Measurements from ENCODE around the gene BCAR3.

Gene BCAR3

DNA sequence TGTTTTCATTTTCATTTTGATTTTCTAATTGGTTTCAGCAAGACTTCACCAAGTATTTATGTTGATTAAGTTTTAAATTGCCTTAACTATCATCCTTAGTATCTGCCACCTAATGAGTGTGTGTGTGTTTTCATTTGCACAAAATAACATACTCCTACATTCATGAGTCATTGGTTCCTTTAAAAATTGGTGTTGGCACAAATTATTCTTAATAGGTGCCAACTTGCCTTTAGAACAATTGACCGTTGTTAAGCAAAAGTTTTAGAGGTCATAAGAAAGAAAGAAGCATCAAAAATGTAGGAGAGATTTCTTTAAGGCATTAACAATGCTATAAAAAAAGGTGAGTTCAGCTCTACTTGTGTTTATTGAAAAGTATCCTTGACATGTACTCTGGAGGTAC is 156.2 kb downstream of the BCAR3 start:
- H3K4me1 ChIP-seq (ENCODE audit: insufficient read depth, poor library complexity, severe bottlenecking) = no peaks in the 10 kb centered on the region
- ATAC-seq (ENCODE audit: low read depth) (no peak), DNase-seq (ENCODE audit: low spot score) (no peak)
- TF ChIP-seq, protein P1, sequence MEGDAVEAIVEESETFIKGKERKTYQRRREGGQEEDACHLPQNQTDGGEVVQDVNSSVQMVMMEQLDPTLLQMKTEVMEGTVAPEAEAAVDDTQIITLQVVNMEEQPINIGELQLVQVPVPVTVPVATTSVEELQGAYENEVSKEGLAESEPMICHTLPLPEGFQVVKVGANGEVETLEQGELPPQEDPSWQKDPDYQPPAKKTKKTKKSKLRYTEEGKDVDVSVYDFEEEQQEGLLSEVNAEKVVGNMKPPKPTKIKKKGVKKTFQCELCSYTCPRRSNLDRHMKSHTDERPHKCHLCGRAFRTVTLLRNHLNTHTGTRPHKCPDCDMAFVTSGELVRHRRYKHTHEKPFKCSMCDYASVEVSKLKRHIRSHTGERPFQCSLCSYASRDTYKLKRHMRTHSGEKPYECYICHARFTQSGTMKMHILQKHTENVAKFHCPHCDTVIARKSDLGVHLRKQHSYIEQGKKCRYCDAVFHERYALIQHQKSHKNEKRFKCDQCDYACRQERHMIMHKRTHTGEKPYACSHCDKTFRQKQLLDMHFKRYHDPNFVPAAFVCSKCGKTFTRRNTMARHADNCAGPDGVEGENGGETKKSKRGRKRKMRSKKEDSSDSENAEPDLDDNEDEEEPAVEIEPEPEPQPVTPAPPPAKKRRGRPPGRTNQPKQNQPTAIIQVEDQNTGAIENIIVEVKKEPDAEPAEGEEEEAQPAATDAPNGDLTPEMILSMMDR (IDR thresholded peaks at IDR 0.05; ENCODE audit: poor library complexity, severe bottlenecking) = no peak
- no peaks in the 10 kb centered on the region for H3K9me3 ChIP-seq (ENCODE audit: severe bottlenecking)
- peaks cover 54% of the 10 kb centered on the region for H3K36me3 ChIP-seq (ENCODE audit: low read depth)
- H3K27me3 ChIP-seq (ENCODE audit: insufficient read depth, poor library complexity, severe bottlenecking) = no peaks in the 10 kb centered on the region
- H3K4me3 ChIP-seq (ENCODE audit: severe bottlenecking) = no peak overlapping the region
- no peak overlapping the region for H3K27ac ChIP-seq (ENCODE audit: poor library complexity, severe bottlenecking)

DNA sequence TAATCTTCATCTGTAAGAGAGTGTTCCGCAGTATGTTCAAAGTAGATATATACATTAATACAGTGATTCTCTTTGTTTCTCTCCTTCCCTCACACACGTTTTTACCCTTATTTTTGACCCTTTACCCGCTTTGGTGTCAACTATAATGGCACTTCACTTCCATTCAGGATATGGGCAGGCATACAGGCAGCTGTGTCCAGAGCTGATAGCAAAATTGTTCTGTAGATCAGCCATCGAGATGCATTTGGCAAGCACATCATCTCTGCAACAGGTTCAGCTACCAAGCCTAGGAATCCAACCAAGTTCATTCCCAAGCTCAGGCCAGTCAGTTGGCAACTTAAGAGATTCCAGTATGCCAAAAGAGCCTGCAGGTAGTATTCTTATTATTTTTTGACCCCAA is 158.9 kb downstream of the BCAR3 start:
- no peaks in the 10 kb centered on the region for H3K27me3 ChIP-seq (ENCODE audit: insufficient read depth, poor library complexity, severe bottlenecking)
- DNase-seq (ENCODE audit: low spot score) (no peak), ATAC-seq (ENCODE audit: low read depth) (no peak)
- H3K27ac ChIP-seq (ENCODE audit: poor library complexity, severe bottlenecking) = no peak overlapping the region
- no peaks in the 10 kb centered on the region for H3K9me3 ChIP-seq (ENCODE audit: severe bottlenecking)
- peaks cover 25% of the 10 kb centered on the region for H3K4me1 ChIP-seq (ENCODE audit: insufficient read depth, poor library complexity, severe bottlenecking)
- peaks cover 32% of the 10 kb centered on the region; the same call in 1 of the 2 replicates for H3K36me3 ChIP-seq (ENCODE audit: low read depth)
- TF ChIP-seq, protein P1 (IDR thresholded peaks at IDR 0.05; ENCODE audit: poor library complexity, severe bottlenecking) = no peak
- H3K4me3 ChIP-seq (ENCODE audit: severe bottlenecking) = no peak overlapping the region

DNA sequence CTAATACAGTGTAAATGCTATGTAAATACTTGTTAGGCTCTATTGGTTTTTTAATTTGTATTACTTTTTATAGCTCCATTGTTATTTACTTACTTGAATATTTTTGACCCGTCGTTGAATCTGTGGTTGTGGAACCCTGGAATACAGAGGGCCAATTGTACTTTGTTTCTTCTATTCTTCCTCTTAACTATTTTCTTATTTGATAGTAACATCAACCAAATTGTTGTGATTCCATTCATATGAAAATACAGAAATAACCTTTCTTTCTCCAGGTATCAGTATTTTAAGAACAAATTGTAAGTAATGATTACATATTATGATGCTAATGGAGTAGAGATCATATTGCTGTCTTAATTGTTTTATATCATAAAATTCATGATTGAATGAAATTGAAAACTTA is 160.0 kb downstream of the BCAR3 start:
- H3K36me3 ChIP-seq (ENCODE audit: low read depth) = peaks cover 32% of the 10 kb centered on the region; the same call in 1 of the 2 replicates
- no peak overlapping the region for H3K4me3 ChIP-seq (ENCODE audit: severe bottlenecking)
- no peaks in the 10 kb centered on the region for H3K9me3 ChIP-seq (ENCODE audit: severe bottlenecking)
- ATAC-seq (ENCODE audit: low read depth) (no peak), DNase-seq (ENCODE audit: low spot score) (no peak)
- H3K4me1 ChIP-seq (ENCODE audit: insufficient read depth, poor library complexity, severe bottlenecking) = peaks cover 27% of the 10 kb centered on the region
- TF ChIP-seq, protein P1 (IDR thresholded peaks at IDR 0.05; ENCODE audit: poor library complexity, severe bottlenecking) = no peak
- H3K27ac ChIP-seq (ENCODE audit: poor library complexity, severe bottlenecking) = no peak overlapping the region
- no peaks in the 10 kb centered on the region for H3K27me3 ChIP-seq (ENCODE audit: insufficient read depth, poor library complexity, severe bottlenecking)

DNA sequence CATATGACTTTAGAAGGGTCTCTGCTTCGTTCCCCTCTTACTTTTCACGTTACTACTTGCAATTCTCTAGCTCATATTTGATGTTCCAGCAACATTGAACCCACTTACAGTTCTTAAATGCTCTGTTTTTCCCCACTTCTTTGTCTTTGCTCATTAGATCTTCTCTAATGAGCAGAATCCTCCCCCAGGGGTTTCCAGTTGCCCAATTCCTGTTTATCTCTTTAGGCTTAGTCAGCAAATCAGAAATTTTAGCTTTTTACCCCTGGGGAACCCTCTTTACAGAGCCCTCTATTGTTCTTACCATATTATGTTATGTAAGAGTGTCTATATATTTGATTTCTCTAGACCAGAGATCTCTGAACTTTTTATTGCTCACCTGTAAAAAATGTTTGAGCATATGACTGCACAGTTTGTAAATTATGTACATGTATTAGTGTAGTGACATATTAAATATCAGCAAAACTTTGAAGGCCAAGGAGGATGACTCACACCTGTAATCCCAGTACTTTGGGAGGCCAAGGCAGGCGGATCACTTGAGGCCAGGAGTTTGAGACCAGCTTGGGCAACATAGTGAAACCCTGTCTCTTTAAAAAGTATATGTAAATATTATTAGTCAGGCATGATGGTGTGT is 162.3 kb downstream of the BCAR3 start:
- ATAC-seq (ENCODE audit: low read depth) (peak; percentile 87), DNase-seq (ENCODE audit: low spot score) (no peak)
- Histone ChIP-seq H3K4me3 (ENCODE audit: severe bottlenecking) (no peak overlapping the region), H3K36me3 (ENCODE audit: low read depth) (peaks cover 17% of the 10 kb centered on the region; the same call in 1 of the 2 replicates), H3K9me3 (ENCODE audit: severe bottlenecking) (no peaks in the 10 kb centered on the region), H3K27ac (ENCODE audit: poor library complexity, severe bottlenecking) (peak overlapping the region; percentile 64), H3K27me3 (ENCODE audit: insufficient read depth, poor library complexity, severe bottlenecking) (no peaks in the 10 kb centered on the region), H3K4me1 (ENCODE audit: insufficient read depth, poor library complexity, severe bottlenecking) (peaks cover 27% of the 10 kb centered on the region)
- TF ChIP-seq, protein P1 (IDR thresholded peaks at IDR 0.05; ENCODE audit: poor library complexity, severe bottlenecking) = no peak

DNA sequence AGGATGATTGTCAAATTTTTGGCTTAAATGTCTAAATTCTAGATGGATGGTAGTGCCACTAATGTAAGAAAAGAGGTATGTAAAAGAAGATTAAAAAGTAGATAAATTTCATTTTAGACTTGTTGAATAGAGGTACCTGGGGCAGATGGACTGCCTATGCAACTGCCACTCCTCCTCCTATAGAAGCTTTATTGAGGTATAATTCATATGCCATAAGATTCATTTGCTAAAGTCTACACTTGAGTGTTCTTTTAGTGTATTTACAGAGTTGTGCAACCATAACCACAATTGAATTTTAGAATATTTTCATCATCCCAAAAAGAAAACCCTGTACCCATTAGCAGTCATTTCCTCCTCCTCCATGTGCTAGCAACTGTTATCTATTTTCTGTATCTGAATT is 163.1 kb downstream of the BCAR3 start:
- TF ChIP-seq, protein P1 (IDR thresholded peaks at IDR 0.05; ENCODE audit: poor library complexity, severe bottlenecking) = no peak
- ATAC-seq (ENCODE audit: low read depth) = 0 out of 3 replicates have a peak, but pooled peaks have one; percentile 13
- no peak for DNase-seq (ENCODE audit: low spot score)

More for the DNA sequence above, 163.1 kb downstream of the BCAR3 start:
- H3K27ac ChIP-seq (ENCODE audit: poor library complexity, severe bottlenecking) = peak overlapping the region; percentile 64
- peaks cover 12% of the 10 kb centered on the region; the same call in 1 of the 2 replicates for H3K36me3 ChIP-seq (ENCODE audit: low read depth)
- no peaks in the 10 kb centered on the region for H3K27me3 ChIP-seq (ENCODE audit: insufficient read depth, poor library complexity, severe bottlenecking)
- no peak overlapping the region for H3K4me3 ChIP-seq (ENCODE audit: severe bottlenecking)
- H3K9me3 ChIP-seq (ENCODE audit: severe bottlenecking) = no peaks in the 10 kb centered on the region
- peaks cover 27% of the 10 kb centered on the region for H3K4me1 ChIP-seq (ENCODE audit: insufficient read depth, poor library complexity, severe bottlenecking)

Measured in RWPE2 (cell line).